Stimulated activated CD8-positive, alpha-beta memory T cell treated with anti-CD3 and anti-CD28 coated beads, Interleukin-2, amount 100 ng/mL, for 1 hour (primary cell): Measurements from ENCODE around the gene IGFBP3.

Experiments used
- DNase-seq, 2 donors: peaks; one replicate each; pipeline ENCODE4 v3.0.0-alpha.2; 2020; ENCODE audit warnings: low read depth in 2 of 2

Gene IGFBP3

DNA sequence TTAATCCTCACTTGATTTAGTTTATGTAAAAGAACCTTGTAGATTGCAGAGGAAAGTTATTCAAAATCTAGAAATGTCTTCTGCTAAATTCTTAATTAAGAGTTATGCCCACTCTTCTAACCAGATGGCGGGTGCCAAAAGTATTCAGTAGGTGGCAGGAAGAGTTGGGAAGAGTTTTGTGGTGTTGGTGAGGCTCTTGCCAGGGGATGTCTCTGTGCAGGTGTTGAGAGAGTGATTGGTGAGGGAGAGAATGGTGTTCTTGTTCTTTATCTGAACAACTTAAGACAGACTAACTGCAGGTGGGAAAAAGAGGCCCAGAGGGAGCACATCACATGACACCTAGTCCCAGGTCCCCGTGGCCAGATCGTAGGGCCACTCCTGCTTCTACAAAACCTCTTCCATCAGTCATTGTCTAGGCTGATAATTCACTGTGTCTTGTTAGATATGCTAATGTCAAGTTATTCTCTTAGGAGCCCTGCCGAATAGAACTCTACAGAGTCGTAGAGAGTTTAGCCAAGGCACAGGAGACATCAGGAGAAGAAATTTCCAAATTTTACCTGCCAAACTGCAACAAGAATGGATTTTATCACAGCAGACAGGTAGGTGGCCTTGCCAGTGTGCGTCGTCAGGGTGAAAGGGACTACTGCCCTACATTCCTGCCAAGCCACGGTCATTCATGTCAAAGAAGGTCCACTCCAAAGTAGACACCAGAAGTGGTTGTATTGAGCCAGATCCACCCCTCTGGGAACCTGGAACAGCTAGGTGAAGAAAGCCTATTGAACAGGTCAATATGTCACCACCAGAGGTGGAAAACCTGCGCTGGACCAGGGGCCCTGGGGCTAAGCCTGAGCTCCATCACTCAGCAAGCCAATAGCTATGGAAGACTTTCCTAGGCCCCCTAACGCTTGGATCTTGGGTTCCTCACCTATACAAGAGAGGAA, 29.3 kb downstream of the IGFBP3 start:
- DNase-seq, result no peak

- no peak for DNase-seq
Measured at GRCh38 chr7:45890902-45891461, 30.1 kb downstream of the IGFBP3 start.

GRCh38 chr7:45890125-45890901, 30.8 kb downstream of the IGFBP3 start:
- DNase-seq, result no peak

DNA sequence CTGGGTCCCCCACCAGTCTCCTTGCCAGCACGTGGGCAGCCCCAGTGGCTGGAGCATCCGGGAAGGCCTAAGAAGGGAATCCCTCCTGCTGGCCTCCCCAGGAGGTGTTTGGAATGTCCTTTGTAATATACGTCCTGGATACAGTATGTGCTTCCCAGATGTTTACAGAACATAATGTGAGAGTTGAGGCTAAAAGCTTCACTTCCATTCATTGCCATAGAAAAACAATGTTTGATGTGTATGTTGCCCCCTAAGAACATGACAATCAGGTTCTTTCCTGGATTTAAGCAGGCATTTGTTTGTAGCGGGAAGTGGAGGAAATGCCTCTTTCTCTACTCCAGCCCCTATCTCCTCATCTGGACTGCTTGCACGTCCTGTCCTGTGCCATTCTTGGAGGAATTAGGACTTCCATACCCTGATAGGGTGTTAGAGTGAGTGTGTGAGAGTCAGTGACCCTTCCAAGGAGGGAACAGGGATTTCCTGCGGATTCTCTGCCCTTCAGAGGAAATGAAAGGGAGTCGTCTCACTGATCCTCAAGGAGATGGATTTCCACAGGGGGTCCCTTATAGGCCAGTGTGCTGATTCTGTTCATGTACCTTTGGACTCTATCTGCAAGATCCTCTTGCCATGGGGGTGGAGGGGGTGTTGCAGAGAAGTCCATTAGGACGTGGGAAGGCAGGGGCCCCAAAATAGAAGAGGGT, 31.6 kb downstream of the IGFBP3 start:
- no peak for DNase-seq

DNA sequence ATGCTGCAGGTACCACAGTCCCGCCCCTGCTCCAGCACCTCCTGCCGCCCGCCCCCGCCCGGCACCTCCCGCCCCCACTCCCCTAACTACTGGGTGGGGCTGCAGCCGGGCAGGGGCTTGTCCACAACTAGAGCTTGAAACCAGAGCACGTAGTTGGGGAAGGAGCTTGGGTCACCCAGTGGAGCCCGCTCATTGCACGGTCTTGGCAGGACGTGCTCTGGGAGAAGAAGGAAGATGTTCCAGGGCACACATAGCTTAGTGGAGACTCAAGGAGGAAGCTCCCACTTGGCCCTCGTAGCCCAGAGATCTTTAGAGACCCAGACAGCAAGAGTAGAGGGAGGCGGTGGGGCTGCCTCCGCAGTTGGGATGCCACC, 32.1 kb downstream of the IGFBP3 start:
- no peak for DNase-seq

GRCh38 chr7:45888185-45888992, 32.7 kb downstream of the IGFBP3 start, which contains the start of gene IGFBP1:
Gene IGFBP1 (plus strand): TSS chr7:45888488. CDS start chr7:45888653, 165 bp downstream.
- DNase-seq, result no peak

DNA sequence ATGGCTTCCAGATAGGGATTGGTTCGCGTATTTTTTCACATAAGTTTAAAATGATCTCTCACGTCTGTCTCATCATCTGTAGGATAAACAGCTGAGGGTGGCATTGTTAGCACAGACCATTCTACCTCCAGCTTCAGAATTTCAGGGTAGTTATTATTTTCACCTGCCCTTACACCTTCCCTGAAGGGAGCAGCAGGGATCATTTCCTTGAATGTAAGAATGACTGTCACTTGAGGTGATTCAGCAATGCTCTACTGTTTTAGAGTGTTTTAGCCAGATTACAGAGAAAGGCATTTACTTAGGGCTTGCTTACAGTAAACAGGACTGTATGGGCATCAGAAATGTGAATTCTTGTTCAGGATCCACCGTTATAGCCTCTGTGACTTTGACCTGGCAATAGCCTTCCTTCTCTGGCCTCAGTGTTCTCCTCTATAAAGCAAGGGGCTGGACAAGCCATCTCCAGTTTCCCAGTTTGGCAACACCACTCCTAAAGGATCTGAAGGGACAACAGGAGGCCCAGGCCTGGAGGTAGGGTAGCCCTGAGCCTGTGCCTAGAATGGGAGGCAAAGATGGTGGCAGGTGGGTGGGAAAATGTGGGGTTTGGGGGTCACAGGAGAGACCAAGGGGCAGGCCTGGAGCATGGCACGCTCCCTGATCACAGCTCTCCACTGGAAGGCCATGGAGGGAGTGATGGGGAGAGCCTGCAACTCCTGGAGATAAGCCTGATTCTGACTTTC, 34.0 kb downstream of the IGFBP3 start:
- DNase-seq, result no peak

DNA sequence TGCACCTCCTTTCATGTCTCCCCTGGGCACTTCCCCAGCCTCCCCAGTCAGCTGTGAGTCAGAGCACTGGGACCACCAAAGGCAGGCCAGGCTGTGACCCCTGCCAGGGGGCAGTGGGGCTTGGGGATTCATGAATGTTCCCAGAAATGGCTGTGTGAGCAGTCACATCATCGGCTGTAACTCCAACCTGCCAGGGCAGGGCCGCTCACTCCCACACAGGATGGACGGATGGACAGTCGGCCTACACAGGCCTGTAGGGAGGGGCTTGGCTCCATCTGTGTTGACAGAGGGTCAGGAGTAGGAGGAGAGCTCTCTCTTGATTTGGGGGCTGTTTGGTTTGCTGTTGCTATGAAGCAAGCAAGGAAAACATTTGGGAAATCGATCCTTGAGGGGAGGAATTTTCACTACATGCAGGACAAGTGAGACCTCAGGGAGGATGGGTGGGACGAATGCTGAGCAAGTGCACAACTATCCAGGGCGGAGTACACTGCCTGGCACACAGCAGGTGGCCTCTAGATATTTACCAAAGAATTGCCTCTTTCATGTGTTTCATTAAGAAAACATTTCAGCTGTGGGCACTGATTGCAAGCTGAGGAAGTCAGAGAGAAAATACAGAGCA, 35.7 kb downstream of the IGFBP3 start:
- DNase-seq, result no peak

DNA sequence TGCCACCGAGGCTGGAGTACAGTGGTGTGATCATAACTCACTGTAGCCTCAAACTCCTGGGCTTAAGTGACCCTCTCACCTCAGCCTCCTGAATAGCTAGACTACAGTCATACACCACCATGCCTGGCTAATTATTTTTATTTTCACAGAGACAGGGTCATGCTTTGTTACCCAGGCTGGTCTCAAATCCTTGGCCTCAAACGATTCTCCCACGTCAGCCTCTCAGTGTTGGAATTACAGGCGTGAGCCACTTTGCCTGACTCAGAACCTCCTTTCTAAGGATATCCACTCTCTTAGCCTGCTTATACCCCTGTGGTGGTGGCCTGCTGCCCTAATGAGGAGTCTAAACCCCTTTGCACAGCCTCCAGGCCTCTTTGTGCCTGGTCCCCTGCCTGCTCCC, 36.9 kb downstream of the IGFBP3 start:
- DNase-seq, result no peak

GRCh38 chr7:45882465-45882810, 38.6 kb downstream of the IGFBP3 start:
- no peak for DNase-seq

DNA sequence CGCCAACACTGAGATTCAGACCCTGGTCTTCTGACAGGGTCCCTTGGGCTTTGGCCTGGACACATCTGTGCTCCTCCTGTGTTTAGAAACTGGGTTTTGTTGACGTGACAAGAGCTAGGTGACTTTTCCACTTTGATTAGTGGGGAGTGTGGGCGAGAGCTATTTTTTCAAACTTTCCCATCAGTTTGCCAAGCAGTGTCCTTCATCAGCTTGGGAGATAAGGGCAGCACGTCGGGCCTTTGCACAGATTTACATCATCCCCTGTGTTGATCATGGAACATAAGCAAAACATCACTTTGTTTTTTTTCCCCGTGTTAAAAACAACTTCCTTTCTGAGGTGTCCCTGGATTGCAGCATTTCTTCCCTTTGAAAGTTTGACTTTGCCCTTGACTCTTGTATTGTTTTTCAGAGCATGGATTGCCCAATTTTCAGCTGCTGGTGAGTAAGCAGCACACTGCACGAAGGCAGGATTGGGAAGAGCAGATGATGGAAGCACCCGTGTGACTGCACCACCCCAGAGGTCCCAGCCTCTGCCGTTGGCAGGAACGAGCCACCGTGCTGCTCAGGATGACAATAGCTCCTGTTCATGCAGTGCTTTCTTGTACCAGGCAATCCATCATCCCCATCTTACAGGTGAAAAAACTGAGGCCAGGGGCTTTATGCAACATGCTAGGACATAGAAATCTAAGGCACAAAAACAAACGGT, 39.2 kb downstream of the IGFBP3 start:
- DNase-seq, result no peak

- DNase-seq, result no peak
Measured at GRCh38 chr7:45881280-45881758, 39.8 kb downstream of the IGFBP3 start.

GRCh38 chr7:45880433-45880860, 40.6 kb downstream of the IGFBP3 start:
- no peak for DNase-seq

- DNase-seq, result no peak
Measured at GRCh38 chr7:45878457-45879144, 42.5 kb downstream of the IGFBP3 start.

GRCh38 chr7:45876519-45876918, 44.6 kb downstream of the IGFBP3 start:
- no peak for DNase-seq

- no peak for DNase-seq
Measured at GRCh38 chr7:45874408-45875131, 46.5 kb downstream of the IGFBP3 start.

GRCh38 chr7:45873355-45873754, 47.7 kb downstream of the IGFBP3 start:
- DNase-seq, result no peak

DNA sequence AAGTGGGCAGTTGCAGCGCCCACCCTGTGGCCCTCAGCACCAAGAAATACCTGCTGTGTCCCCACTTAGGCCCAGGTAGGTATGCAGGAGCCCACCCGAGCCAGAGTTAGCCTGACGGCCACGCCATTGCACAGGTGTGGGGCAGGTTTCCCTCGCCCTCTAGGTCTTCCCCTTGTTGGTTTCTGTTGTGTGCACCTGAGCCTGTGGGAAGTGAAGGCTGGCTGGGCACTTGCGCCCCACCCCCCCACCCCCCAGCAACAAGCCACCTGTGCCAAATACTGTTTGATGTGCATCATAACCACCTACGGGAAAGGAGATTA, 48.1 kb downstream of the IGFBP3 start, which contains the start of gene CCDC201:
Gene CCDC201, minus strand, starts transcription at position 48 of the 320 bp plus-strand sequence. CDS start 75 bp downstream, outside the sequence.
- no peak for DNase-seq
